Measurements from ENCODE around the gene PLCD1.
"Not testable (repeated sequence)": the region's sequence is repeated elsewhere in the genome, so short reads cannot be mapped to it uniquely, and the experiment has no call there.

PLCD1 gene

DNA sequence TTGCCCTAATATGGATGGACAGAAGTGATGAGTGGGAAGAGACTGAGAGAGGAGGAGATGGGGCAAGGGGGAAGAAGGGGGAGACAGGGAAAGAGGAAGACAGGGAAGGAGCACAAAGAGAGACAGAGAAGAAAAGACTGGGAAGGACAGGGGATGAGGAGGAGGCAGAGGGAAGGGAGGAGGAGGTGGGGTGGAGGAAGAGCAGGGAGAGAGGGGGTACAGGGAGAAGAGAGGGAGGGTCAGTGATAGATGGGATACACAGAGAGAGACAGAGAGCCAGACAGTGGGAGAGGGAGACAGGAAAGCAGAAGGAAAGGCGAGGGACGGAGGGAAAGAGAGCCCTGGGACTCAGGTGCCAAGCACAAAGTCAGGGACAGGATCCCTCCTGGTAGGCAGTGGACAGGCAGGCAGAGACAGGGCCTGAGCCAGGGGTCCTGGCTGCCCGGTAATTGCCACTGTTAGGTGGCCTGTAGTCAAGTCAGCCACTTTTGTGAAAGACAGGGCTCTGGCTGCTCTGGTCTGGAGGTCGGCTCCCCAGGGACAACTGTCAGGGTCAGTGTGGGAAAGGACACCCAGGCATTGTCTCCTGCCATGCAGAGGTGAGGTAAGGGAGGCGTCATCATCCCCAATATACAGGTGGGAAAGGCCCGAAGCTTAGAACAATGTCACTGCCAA, 29.1 kb downstream of the PLCD1 start:
- no peak for DNase-seq (ENCODE audit: low read depth)

DNA sequence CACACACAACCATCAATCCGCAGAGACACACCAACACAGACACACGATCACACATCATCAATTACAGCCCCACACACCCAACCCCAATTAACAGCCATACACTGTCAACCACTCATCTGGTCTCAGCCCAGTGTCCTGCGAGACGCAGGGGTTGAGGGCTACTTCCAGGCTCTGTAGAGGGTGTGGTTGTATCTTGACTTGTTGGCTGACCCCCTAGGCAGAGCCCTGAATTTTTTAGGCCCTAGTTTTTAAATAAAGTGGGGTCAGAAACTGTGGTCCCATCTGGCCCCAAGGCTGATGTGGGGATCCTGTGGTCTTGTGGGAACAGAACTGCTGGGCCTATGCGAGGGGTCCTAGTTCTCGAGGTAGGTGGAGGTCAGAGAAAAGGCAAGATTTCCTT, 29.6 kb downstream of the PLCD1 start:
- no peak for DNase-seq (ENCODE audit: low read depth)

DNA sequence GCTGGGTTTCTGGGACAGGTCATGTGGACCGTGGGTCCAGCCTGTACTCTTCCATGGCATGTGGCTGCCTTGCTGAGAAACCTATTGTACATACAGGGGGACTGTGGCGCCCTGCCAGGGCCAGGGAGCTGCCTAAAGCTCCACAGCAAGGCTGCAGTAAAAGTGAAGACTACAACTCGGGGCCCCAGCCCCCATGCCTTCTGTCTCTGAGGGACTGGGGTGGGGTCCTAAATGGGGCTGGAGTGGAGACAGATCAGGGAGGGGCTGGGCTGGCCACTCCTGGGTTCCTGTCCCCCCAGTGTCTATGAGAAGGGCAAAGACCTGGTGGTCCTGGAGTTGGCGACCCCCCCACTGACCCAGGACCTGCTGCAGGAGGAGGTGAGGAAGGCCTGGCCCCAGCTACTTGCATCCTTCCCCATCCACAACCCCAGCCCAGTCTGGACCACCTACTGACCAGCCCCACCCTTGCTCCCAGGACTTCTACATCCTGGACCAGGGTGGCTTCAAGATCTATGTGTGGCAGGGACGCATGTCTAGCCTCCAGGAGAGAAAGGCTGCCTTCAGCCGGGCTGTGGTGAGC, 31.6 kb downstream of the PLCD1 start:
- no peak for DNase-seq (ENCODE audit: low read depth)

DNA sequence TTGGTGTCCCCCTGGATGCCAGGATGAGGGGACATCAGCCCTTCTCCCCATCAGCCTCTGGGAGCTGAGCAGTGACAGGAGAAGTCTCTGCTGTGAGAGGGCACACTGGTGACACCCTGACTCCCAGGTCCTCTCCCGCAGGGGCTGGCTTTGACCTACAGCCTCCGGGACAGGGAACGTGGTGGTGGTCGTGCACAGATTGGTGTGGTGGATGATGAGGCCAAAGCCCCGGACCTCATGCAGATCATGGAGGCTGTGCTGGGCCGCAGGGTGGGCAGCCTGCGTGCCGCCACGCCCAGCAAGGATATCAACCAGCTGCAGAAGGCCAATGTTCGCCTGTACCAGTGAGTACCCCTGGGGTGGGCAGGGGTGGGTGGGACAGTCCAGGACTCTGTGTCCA, 32.1 kb downstream of the PLCD1 start:
- no peak for DNase-seq (ENCODE audit: low read depth)

DNA sequence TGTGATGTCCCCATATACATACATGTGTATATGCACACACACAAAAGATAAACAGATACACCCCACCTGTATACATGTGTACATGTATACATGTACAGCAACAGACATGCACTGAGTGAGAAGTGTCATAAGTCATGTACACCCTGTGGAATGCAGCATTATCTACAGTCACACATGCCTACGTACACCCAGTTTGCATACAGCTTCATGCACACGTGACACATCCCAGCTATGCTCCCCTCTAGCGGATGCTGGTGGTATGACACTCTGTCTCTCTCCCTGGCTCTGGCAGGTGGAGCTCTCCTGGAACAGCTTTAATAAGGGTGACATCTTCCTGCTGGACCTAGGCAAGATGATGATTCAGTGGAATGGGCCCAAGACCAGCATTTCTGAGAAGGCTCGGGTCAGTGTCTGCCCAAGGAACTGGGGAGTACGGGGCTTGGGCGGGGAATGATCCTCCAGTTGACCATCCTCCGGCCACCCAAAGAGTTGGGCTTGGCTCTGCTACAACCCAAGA, 32.6 kb downstream of the PLCD1 start:
- DNase-seq (ENCODE audit: low read depth) = peak; percentile 78

DNA sequence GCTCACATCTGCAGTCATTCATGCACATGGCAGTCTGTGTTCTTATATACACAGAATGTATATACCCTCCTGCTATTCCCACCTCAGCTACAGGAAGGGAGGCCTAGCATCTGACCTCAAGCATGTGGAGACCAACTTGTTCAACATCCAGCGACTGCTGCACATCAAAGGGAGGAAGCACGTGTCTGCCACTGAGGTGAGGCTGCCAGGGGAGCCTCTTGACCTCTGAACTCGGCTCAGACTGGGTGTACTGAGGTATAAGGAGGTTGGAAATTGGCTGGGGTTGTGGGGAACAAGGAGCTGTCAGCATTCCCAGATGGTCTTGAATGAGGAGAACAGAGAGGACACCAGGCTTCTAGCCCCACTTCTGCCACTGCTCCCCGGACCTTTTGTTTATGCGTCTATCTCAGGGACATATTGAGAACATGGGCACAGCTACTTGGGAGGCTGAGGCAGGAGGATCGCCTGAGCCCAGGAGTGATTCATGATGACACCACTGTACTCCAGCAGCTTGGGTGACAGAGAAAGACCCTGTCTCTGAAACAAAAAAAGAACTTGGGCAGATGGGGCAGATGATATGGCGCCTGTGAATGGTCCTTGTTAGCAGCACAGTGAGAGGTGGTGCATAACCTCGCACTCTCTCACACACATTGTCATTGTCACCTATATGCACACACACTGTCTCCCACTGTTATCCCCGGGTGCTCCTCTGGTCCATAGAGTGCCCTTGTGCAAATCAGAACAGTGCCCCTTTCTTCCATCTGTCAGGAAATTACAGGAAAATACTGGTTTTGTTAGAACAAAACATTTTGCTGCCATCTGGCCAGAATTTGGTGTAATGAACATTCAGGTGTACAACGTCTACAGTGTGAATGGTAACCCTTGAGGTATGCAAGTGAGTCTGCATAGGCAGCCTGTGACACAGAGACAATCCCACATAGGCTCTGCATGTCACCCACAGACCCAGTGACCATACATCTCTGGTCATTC, 33.5 kb downstream of the PLCD1 start:
- no peak for DNase-seq (ENCODE audit: low read depth)

DNA sequence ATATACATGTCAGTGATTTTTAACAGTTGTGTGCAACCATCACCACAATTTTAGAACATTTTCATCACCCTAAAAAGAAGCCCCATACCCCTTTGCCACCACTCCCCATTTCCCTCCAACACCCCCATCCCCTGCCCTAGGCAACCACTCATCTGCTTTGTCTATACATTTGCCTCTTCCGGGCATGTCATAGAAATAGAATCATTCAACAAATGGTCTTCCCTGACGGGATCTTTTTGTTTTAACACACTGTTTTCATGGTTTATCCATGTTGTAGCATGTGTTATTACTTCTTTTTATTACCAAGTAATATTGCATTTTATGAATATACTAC, 34.8 kb downstream of the PLCD1 start:
- DNase-seq (ENCODE audit: low read depth) = no peak

DNA sequence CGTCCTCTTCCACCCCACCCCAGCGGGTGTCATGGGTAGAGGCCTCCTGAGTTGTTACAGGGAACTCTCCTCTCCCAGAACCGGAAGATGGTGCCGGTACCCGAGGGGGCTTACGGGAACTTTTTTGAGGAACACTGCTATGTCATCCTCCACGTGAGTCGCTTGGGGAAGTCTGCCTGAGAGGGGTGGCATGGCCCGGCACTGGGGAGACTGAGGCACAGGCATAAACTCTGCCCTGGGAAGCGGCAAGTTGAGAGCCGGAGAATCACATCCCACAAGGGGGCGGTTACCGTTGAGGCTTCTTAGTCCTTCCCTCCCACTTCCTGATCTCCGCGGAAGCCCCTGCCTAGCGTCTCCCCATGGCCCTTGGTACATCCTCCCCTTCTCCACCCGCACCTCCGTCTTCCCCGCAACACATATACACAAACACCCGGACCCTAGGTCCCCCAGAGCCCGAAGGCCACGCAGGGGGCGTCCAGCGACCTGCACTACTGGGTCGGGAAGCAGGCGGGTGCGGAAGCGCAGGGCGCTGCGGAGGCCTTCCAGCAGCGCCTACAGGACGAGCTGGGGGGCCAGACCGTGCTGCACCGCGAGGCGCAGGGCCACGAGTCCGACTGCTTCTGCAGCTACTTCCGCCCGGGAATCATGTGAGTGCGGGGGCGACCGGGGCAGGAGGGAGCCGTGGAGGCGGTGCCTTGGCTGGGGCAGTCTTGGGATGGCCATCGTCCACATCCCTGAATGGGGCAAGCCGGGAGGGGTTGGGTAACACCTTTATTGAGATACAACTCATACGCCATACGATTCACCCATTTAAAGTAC, 35.4 kb downstream of the PLCD1 start:
- peak; percentile 81 for DNase-seq (ENCODE audit: low read depth)

DNA sequence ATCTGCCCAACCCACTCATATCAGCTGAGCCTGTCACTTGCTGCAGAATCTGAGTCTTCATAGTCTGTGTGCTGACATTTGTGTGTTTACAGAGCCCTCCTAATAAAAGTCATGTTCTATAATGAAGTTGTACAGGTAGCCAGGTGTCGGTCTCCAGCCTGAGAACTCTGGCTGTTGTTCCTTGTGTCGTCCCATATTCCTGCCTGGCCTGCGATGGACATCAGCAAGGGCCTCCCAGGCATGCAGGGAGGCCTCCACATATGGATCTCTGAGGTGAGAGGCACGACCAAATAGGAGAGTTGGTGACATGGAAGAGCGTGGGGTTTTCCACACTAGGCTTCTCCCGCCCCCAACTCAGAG, 36.0 kb downstream of the PLCD1 start:
- DNase-seq (ENCODE audit: low read depth) = no peak

DNA sequence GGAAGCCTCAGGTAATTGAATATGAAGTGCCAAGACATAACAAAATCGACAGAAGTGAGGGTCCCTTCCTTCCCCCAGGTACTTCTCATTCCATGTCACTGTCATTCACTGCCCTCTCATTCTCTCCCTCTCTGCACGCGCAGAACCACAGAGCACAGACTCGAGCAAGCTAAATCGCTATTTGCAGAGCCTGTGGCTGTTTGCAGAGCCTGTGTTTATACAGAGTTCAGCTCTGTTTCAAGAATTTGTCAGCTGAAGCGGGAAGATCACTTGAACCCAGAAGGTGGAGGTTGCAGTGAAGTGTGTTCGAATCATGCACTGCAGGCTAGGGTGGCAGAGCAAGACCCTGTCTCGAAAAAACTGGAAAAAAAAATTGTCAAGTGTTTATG, 36.4 kb downstream of the PLCD1 start:
- no peak for DNase-seq (ENCODE audit: low read depth)

DNA sequence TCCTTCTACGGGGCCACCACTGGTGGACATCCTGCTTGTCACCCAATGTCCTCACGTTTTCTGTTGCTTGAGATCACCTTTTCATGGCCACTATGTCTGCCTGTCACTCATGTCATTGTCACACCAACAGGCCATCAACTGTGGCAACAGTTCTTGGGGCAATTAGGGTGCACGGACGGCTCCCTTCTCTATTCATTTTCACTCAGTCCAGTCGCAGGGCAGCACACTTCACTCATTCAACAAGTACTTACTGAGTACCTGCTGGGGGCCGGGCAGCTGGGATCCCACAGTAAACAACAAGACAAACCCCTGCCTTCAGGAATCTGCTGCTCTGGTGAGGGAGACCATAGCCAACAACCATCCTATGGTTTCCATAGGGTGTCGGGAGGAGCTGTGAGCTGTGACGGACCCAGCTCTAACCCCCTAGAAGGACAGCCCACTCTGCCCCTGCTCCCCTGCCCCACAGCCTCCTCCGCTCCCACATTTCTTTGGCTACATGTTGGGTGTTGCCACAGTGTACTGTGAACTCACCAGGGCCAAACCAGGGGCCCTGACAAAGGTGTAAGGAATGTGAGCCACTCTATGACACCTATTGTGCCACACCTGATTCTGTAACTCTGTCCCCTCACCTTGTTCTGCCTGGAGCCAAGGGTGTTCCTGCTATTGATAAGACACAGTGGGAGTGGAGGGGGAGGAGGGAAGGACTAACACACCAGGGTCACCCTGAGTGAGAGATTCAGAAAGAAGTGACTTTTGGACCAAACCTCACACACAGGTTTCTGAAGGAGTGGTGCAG, 37.0 kb downstream of the PLCD1 start:
- no peak for DNase-seq (ENCODE audit: low read depth)

DNA sequence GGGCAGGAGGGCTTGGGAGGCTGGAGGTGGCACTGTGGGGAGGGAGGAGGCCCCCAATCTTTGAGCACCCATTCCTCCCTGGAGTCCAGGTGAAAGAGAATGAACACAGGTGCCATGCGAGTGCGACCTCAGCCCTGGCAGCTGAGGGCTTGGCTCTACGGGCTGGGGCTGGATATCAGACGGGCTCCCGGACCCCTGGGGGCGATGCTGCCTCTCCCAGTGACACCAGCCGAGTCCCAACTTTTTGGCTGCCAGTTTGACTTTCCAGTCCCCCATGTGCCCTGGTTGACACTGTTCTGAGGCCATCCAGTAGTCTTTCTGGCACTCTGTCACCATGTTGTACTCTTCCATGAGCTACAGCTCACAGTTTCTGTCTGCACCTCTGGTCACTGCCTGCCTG, 37.6 kb downstream of the PLCD1 start:
- DNase-seq (ENCODE audit: low read depth) = no peak

DNA sequence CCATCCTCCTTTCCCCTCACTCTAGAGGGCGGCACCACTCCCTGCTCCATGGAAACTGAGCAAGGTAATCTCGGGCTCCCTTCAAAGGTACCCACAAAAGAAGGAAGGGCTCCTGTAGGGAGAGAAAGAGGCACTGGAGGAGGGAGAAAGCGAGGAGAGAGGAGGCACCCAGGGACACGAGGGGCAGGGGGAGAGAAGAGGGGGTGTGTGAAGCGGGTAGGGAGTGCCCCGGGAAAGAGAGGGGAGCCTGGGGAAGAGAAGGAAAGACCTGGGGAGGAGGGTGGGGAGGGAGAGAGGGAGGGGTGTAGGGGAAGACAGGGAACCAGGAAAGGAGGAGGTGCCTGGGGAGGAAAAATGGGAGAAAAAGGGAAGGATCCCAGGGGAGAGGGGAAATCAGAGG, 38.3 kb downstream of the PLCD1 start:
- DNase-seq (ENCODE audit: low read depth) = no peak

DNA sequence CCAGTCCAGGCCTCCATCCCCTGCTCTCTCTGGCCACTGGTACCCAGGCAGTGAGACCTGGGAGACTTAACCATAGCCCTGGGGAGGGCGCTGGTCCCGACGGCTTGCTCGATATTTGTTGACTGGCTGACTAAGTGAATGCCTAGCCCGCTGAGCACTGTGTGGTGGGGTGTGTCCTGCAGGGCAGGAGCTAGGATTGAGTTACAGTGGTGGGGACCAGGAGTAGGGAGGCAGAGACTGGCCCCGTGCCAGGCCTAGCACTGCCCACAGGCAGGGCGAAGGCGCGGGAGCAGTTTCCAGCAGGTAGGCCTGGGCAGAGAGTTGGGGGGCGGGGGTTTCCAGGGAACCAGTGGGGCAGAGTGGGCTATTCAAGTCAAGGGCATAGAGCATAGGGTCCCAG, 38.9 kb downstream of the PLCD1 start, which contains the start of gene VILL:
VILL (plus strand) TSS at position 260 of the 400 bp plus-strand sequence. CDS start 2,887 bp downstream, outside the sequence.
- no peak for DNase-seq (ENCODE audit: low read depth)

DNA sequence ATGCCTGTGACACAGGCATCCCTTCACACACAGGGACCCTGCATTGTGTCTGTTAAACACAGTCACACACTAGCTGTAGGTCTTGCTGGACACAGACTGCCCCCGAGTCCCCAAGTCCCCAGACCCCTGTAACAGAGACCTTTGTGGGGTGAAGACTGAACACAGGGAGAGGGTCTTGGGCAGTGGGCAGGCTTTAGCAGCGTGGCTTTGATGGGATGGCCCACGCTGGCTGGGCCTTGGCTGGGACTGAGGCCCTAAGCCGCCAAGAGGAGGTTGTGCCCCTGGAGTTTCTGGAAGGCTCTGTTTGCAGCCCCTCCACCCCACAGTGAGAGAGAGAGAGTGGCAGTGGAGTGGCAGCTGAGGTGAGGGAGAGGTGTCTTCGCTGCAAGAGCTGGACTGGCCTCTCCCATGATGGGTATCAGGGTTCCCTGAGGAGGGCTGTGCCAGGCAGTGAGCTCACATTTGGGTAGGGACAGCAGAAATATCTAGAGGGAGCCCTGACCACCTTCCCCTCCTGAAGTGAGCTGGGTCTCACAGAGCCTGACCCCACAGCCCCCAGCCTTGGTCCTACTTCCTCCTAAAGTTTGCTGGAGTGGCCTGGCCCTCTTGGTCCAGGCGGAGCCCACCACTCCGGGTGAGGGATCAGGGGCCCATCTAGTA, 39.5 kb downstream of the PLCD1 start:
- DNase-seq (ENCODE audit: low read depth) = no peak

DNA sequence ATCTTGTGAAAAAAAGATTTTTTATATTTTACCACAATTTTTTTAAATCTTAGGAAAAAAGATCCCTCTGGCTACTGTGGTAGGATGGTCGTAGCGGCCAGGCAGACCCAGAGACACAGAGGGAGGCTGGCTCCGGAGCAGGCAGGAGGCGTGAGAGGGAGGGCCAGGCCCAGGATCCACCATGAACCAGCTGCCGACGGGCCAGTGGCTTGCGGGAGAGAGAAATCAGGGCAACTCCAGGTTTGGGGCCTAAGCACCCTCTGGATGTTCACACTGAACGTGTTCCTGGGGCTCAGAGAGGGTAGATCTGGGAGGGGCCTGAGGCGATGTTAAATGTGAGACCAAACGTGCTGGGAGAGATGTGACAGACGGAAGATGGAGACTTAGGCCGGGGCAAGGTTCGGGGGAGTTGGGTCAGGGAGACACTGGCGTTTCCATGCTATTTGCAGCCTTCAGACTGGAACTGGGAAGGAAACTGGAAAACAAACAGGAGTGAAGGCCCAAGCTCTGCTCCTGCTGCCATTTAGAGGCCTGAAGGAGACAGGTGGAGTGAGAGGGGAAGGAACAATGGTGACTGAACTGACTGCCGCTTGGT, 40.4 kb downstream of the PLCD1 start:
- DNase-seq (ENCODE audit: low read depth) = no peak

DNA sequence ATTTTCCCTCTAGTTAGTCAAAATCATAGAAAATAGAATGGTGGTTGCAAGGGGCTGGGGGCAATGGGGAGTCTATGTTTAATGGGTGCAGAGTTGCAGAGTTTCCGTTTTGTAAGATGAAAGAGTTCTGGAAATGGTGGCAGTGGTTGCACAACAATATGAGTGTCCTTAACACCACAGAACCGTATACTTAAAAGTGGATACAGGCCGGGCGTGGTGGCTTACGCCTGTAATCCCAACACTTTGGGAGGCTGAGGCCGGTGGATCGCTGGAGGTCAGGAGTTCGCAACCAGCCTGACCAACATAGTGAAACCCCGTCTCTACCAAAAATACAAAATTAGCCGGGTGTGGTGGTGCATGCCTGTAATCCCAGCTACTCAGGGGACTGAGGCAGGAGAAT, 41.1 kb downstream of the PLCD1 start:
- DNase-seq (ENCODE audit: low read depth) = not testable (repeated sequence)

DNA sequence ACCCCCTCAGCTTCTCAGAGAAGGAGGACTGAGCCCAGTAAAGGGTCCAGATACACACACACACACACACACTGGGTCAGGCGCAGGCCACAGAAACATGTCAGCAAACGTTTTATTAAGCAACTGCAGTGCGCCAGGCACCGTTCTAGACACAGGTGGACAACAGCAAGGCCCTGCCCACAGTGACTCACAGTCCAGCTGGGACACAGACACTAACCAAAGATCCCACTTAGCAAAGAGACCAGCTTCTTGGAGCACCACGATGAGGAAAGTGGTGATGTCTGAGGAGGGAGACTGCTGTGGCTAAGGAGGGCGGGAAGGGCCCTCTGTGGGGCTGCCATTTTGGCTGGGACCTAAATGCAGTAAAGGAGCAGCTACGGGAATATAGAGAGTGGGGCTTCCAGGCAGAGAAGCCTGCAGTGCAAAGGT, 41.7 kb downstream of the PLCD1 start:
- no peak for DNase-seq (ENCODE audit: low read depth)

DNA sequence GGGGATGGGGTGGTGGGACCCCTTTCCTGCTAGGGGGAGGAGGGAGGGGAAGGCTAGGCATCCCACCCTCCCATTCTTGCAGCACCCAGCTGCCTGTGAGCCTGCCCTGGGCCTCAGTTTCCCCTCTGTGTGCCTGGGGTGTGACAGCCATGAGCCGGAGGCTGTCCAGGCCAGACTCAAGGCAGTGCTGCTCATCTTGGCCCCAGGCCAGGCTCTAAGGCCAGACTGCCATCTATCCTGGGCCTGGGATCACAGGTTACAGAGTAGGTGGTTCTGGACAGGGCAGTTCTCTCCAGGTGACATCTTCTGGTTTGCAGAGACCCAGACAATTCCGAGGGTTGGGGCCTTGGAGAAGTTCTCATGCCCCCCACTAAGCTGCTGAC, 42.1 kb downstream of the PLCD1 start:
- no peak for DNase-seq (ENCODE audit: low read depth)

Data from EH (cell line).